Testis (tissue), 3 donors: ENCODE measurements around the gene HLA-DOB. TPM values are rescaled to one million over a fixed set of nuclear protein-coding genes. Genes with fewer than 3 reads are reported as not detected.
A peak's percentile ranks its signal among the peaks of the same experiment; 100 is the strongest.

Experiments
- DNase-seq: peaks from one replicate; pipeline ENCODE4 v3.0.0-alpha.2; 2019
- H3K27ac ChIP-seq, 2 donors: fragments of 200-600 bp; sonication (generic); one replicate each; pipeline ENCODE4 v1.5.1; 2019
- H3K27me3 ChIP-seq: fragments of 200-600 bp; sonication (generic); one replicate; pipeline ENCODE4 v1.5.1; 2019
- H3K36me3 ChIP-seq: fragments of 200-600 bp; sonication (generic); one replicate; pipeline ENCODE4 v1.5.1; 2017; ENCODE audit warnings: low read depth; ENCODE audit errors: missing control alignments
- H3K4me1 ChIP-seq: fragments of 200-600 bp; sonication (generic); one replicate; pipeline ENCODE4 v1.5.1; 2019
- H3K4me3 ChIP-seq, 2 donors: fragments of 200-600 bp; sonication (generic); one replicate each; pipeline ENCODE4 v1.5.1; 2017 to 2019
- H3K9me3 ChIP-seq: fragments of 200-600 bp; sonication (generic); one replicate; pipeline ENCODE4 v1.5.1; 2017
- CTCF ChIP-seq, 3 experiments: fragments of 450-650 bp in 2 of 3; fragments of 200-600 bp in 1 of 3; sonication (generic) in 1 of 3; IDR thresholded peaks; one replicate each; pipeline ENCODE4 v1.5.1; 2016 to 2019; ENCODE audit warnings: antibody characterized with exemption in 3 of 3, mild to moderate bottlenecking in 2 of 3, moderate library complexity in 1 of 3
- POLR2A ChIP-seq: fragments of 450-650 bp; IDR thresholded peaks from one replicate; pipeline ENCODE4 v1.6.1; 2017; ENCODE audit warnings: antibody characterized with exemption, mild to moderate bottlenecking, moderate library complexity
- WGBS, 2 donors: methylation state at CpG; one replicate each; pipeline ENCODE4 v1.1.5; 2018; 5-methylcytosine and 5-hydroxymethylcytosine counted together
- intact Hi-C: fragments of 100-400 bp; cut with DNase I; formaldehyde crosslinking; loops from one replicate; pipeline ENCODE4 v1.15.1; 2023; ENCODE audit warnings: low total_unique reads
- polyA plus RNA-seq: library from polyadenylated mRNA; stranded (reverse); fragments of 350-450 nt; fragmentation: Illumina TruSeq; extraction: RNeasy Lipid Tissue Mini Kit (QIAGEN cat#74804); gene quantifications from one replicate; pipeline ENCODE4 v1.2.3, GENCODE V29; 2014; ENCODE audit warnings: low read depth, low replicate concordance; ENCODE audit not compliant: insufficient read depth
- total RNA-seq, 2 donors: library from RNA; depleted of rRNA; stranded (reverse); fragments of >200 nt; gene quantifications; one replicate each; pipeline ENCODE4 v1.2.3, GENCODE V29; 2016

HLA-DOB gene
- total and polyA plus RNA-seq, 3 donors from 2014 or later = 0.31 to 2.3 (median 1.3) TPM

- intact Hi-C loops = no loop called here
- no peak for DNase-seq
- no peak for TF ChIP-seq POLR2A
- TF ChIP-seq CTCF (IDR thresholded peaks at IDR 0.05) = no peak
- no peaks in the 10 kb centered on the region for H3K36me3 ChIP-seq
- H3K4me1 ChIP-seq = peaks cover 20% of the 10 kb centered on the region
- WGBS, 2 donors = 94 to 100% methylated on average over 3 to 8 of the region's 8 CpGs
- no peaks in the 10 kb centered on the region for H3K27me3 ChIP-seq
- no peak overlapping the region for H3K27ac ChIP-seq
- H3K9me3 ChIP-seq = no peaks in the 10 kb centered on the region
- no peak overlapping the region for H3K4me3 ChIP-seq
Measured at GRCh38 chr6:32847795-32848194, 31.0 kb upstream of the HLA-DOB start.

- peaks cover 17% of the 10 kb centered on the region for H3K4me1 ChIP-seq
- no peaks in the 10 kb centered on the region for H3K27me3 ChIP-seq
- no peak overlapping the region for H3K4me3 ChIP-seq
- no peak for DNase-seq
- WGBS, 2 donors = 86 to 92% methylated on average over 10 of the region's 10 CpGs
- H3K9me3 ChIP-seq = no peaks in the 10 kb centered on the region
- TF ChIP-seq POLR2A (no peak), CTCF (IDR thresholded peaks at IDR 0.05) (no peak)
- H3K27ac ChIP-seq = no peak overlapping the region
- H3K36me3 ChIP-seq = no peaks in the 10 kb centered on the region
- intact Hi-C loops = no loop called here
Measured at GRCh38 chr6:32847004-32847403, 30.2 kb upstream of the HLA-DOB start.

- no peak for TF ChIP-seq CTCF (IDR thresholded peaks at IDR 0.05)
- TF ChIP-seq POLR2A = no peak
- DNase-seq = no peak
- no peaks in the 10 kb centered on the region for H3K27me3 ChIP-seq
- peak overlapping the region in 1 of 2 donors; percentile 89 for H3K27ac ChIP-seq
- no peaks in the 10 kb centered on the region for H3K9me3 ChIP-seq
- no peaks in the 10 kb centered on the region for H3K36me3 ChIP-seq
- H3K4me3 ChIP-seq = no peak overlapping the region
- 43 to 81% methylated on average over 5 to 10 of the region's 10 CpGs for WGBS, 2 donors
- peaks cover 15% of the 10 kb centered on the region for H3K4me1 ChIP-seq
- intact Hi-C loops = no loop called here
Measured at GRCh38 chr6:32845384-32845884, 28.6 kb upstream of the HLA-DOB start.

- WGBS, 2 donors = 28 to 39% methylated on average over 7 to 19 of the region's 19 CpGs
- no peaks in the 10 kb centered on the region for H3K27me3 ChIP-seq
- no peaks in the 10 kb centered on the region for H3K9me3 ChIP-seq
- DNase-seq = no peak
- peak overlapping the region; percentile 32 to 89 for H3K27ac ChIP-seq
- no peaks in the 10 kb centered on the region for H3K36me3 ChIP-seq
- H3K4me3 ChIP-seq = peak overlapping the region; percentile 64 to 78
- intact Hi-C loops = no loop called here
- no peak for TF ChIP-seq POLR2A
- TF ChIP-seq CTCF (IDR thresholded peaks at IDR 0.05) = no peak
- peaks cover 15% of the 10 kb centered on the region for H3K4me1 ChIP-seq
Measured at GRCh38 chr6:32844839-32845383, 28.1 kb upstream of the HLA-DOB start.
